Lung (tissue), 12 donors: Measurements from ENCODE around the gene CPAMD8. TPM values are rescaled to one million over a fixed set of nuclear protein-coding genes. Genes with fewer than 3 reads are reported as not detected.
A peak's percentile ranks its signal among the peaks of the same experiment; 100 is the strongest.

ENCODE experiments used
- ATAC-seq: fragments of 200-7000 bp; cut with Tn5 transposase; one replicate; pipeline ENCODE4 v1.9.1; 2020; ENCODE audit warnings: moderate number of reproducible peaks; ENCODE audit not compliant: insufficient read depth, low FRiP score
- DNase-seq, 3 donors: peaks; one replicate each; pipeline ENCODE4 v3.0.0-alpha.2; 2013 to 2017
- H3K27ac ChIP-seq, 2 donors: one replicate each; pipeline ENCODE4 v1.5.1; 2013; ENCODE audit warnings: mild to moderate bottlenecking in 2 of 2, moderate library complexity in 2 of 2, control low read depth in 1 of 2, inconsistent platforms in 1 of 2, low read depth in 1 of 2, low read length in 1 of 2
- H3K27me3 ChIP-seq, 3 donors: one replicate each; pipeline ENCODE4 v1.5.1; 2013; ENCODE audit warnings: low read length in 2 of 3; ENCODE audit not compliant: control insufficient read depth in 3 of 3, insufficient read depth in 3 of 3
- H3K36me3 ChIP-seq, 4 donors: one replicate each; pipeline ENCODE4 v1.5.1; 2013; ENCODE audit warnings: low read length in 4 of 4, mild to moderate bottlenecking in 1 of 4, moderate library complexity in 1 of 4; ENCODE audit not compliant: control insufficient read depth in 4 of 4, insufficient read depth in 4 of 4
- H3K4me1 ChIP-seq, 5 donors: one replicate each; pipeline ENCODE4 v1.5.1; 2013; ENCODE audit warnings: low read length in 5 of 5, mild to moderate bottlenecking in 2 of 5, moderate library complexity in 1 of 5; ENCODE audit not compliant: control insufficient read depth in 5 of 5, insufficient read depth in 5 of 5
- H3K4me3 ChIP-seq: one replicate; pipeline ENCODE4 v1.5.1; 2013; ENCODE audit warnings: mild to moderate bottlenecking, control low read depth, moderate library complexity
- H3K9ac ChIP-seq, 2 donors: one replicate each; pipeline ENCODE4 v1.5.1; 2013; ENCODE audit warnings: low read length in 2 of 2, control low read depth in 1 of 2; ENCODE audit not compliant: insufficient read depth in 1 of 2
- H3K9me3 ChIP-seq, 4 donors: one replicate each; pipeline ENCODE4 v1.5.1; 2013; ENCODE audit warnings: low read length in 3 of 4, mild to moderate bottlenecking in 1 of 4, moderate library complexity in 1 of 4; ENCODE audit not compliant: control insufficient read depth in 4 of 4, insufficient read depth in 3 of 4
- WGBS, 2 donors: extraction: QIAGEN DNeasy Blood & Tissue Kit; methylation state at CpG; one replicate each; pipeline ENCODE4 v1.1.7; 2013; 5-methylcytosine and 5-hydroxymethylcytosine counted together
- polyA plus RNA-seq, 2 donors: library from polyadenylated mRNA; stranded (reverse); fragments of 200-250 nt; gene quantifications; one replicate each; pipeline ENCODE4 v1.2.1, GENCODE V29; 2013
- total RNA-seq, 2 donors: library from RNA; depleted of rRNA in 1 of 2; stranded (reverse); fragments of >200 nt in 1 of 2; gene quantifications; one replicate each; pipeline ENCODE4 v1.2.1, GENCODE V29; 2014 to 2021
- TF ChIP-seq, protein P1 (sequence below): IDR thresholded peaks from 2 replicates; pipeline ENCODE4 v1.5.1; 2012; ENCODE audit warnings: mild to moderate bottlenecking; ENCODE audit errors: control extremely low read depth, extremely low read depth
- donor health status: control.
- donor health status: control.
- donor health status: Bipolar disorder and iron deficiency.
- donor health status: healthy.
- donor health status: DM: yes; HTN: yes; CAD: no.

Gene CPAMD8
- total and polyA plus RNA-seq, 4 donors, result 9.6 to 143 (median 31.4) TPM

DNA sequence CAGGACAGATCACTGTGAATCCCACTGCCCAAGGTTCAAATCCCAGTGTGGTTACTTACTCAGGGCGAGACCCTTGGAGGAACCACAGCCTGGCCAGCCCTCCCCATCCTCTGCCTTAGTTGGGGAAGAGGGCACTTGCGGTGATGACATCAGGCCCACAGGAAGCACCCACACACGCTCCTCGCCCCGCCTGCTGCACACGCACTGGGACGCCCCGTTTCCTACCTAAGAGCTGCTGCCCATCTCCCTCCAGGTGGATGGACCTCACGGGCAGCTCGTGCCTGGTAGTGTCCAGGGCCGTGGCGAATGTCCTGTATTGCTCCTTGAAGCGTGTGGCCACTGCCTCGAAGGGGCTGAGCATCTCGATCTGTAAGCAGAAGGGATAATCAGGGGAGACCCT is 29.0 kb upstream of the CPAMD8 start:
- H3K4me1 ChIP-seq, result no peaks in the 10 kb centered on the region
- TF ChIP-seq, protein P1, sequence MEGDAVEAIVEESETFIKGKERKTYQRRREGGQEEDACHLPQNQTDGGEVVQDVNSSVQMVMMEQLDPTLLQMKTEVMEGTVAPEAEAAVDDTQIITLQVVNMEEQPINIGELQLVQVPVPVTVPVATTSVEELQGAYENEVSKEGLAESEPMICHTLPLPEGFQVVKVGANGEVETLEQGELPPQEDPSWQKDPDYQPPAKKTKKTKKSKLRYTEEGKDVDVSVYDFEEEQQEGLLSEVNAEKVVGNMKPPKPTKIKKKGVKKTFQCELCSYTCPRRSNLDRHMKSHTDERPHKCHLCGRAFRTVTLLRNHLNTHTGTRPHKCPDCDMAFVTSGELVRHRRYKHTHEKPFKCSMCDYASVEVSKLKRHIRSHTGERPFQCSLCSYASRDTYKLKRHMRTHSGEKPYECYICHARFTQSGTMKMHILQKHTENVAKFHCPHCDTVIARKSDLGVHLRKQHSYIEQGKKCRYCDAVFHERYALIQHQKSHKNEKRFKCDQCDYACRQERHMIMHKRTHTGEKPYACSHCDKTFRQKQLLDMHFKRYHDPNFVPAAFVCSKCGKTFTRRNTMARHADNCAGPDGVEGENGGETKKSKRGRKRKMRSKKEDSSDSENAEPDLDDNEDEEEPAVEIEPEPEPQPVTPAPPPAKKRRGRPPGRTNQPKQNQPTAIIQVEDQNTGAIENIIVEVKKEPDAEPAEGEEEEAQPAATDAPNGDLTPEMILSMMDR, result no peak
- H3K27ac ChIP-seq, result no peak overlapping the region
- no peaks in the 10 kb centered on the region for H3K27me3 ChIP-seq
- H3K36me3 ChIP-seq, result peaks cover 15 to 31% (median 25%) of the 10 kb centered on the region in 4 donors
- H3K9me3 ChIP-seq, result peaks cover 0 to 12% (median 7%) of the 10 kb centered on the region in 4 donors
- H3K9ac ChIP-seq, result no peak overlapping the region
- DNase-seq (no peak), ATAC-seq (no peak)
- 81 to 91% methylated on average over 15 of the region's 15 CpGs for WGBS, 2 donors
- no peak overlapping the region for H3K4me3 ChIP-seq

DNA sequence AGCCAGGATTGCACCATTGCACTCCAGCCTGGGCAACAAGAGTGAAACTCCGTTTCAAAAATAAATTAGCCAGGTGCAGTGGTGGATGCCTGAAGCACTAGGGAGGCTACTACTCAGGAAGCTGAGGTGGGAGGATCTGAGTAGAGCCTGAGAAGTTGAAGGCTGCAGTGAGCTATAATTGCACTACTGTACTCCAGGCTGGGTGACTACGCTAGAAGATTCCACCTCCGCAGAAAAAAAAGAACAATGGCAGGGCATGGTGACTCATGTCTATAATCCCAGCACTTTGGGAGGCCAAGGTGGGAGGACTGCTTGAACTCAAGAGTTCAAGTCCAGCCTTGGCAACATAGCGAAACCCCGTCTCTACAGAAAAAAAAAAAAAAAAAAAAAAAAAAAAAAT is 28.1 kb upstream of the CPAMD8 start:
- H3K4me3 ChIP-seq, result no peak overlapping the region
- no peak for ATAC-seq
- no peak for DNase-seq
- H3K9me3 ChIP-seq, result peaks cover 0 to 11% (median 6%) of the 10 kb centered on the region in 4 donors
- H3K27me3 ChIP-seq, result no peaks in the 10 kb centered on the region
- 97 to 99% methylated on average over 5 of the region's 5 CpGs for WGBS, 2 donors
- TF ChIP-seq, protein P1, result no peak
- H3K9ac ChIP-seq, result no peak overlapping the region
- H3K36me3 ChIP-seq, result peaks cover 15 to 26% (median 26%) of the 10 kb centered on the region in 4 donors
- H3K4me1 ChIP-seq, result no peaks in the 10 kb centered on the region
- no peak overlapping the region for H3K27ac ChIP-seq

DNA sequence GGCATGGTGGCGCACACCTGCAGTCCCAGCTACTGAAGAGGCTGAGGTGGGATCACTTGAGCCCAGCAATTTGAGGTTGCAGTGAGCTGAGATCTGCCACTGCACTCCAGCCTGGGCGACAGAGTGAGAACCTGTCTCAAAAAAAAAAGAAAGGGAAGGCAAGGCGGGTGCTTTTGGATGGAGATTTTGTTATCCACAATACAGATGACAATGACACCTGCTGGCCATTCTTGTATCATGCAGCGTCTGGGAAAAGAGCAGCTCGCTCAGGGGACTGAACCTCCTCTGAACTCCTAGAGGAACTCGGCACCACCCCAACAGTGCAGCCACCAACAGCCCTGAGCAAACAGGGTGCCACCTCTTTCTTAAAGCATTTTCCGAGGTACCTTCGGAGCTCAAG is 25.8 kb upstream of the CPAMD8 start:
- Histone ChIP-seq H3K9ac (no peak overlapping the region), H3K36me3 (peaks cover 3 to 19% (median 8%) of the 10 kb centered on the region in 4 donors), H3K9me3 (no peaks in the 10 kb centered on the region), H3K4me3 (no peak overlapping the region), H3K27ac (no peak overlapping the region), H3K27me3 (no peaks in the 10 kb centered on the region), H3K4me1 (no peaks in the 10 kb centered on the region)
- DNase-seq (peak; percentile 44 to 61 (median 53)), ATAC-seq (no peak)
- TF ChIP-seq, protein P1, result peak; percentile 39
- 58 to 74% methylated on average over 8 of the region's 8 CpGs for WGBS, 2 donors

DNA sequence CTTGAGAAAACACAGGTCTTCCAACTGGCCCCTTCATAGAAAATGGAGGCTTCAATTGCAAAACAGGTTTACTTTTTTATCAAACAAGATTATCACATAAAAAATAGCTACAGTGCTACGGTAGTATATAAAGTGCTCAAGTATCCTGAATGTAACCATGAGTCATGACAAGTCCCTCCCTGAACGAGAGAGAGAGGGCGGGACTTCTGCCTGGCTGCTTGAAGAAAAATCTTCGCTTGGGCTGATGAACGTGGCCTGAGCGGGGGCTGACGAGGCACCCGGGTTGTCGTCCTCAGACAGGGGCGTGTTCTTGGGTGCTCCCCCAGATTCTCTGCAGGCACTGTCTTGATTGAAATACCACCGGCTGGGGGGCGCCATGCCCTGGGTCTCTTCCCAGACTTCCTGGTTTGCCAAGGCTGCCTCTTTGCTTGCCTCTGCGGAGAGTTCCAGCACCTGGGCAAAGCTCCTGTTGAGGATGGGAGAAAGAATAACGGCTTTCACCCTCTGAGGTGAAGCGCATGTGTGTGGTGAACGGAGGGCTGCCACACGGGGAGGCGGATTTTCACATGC is 23.2 kb upstream of the CPAMD8 start:
- Histone ChIP-seq H3K9ac (no peak overlapping the region), H3K27ac (no peak overlapping the region), H3K27me3 (no peaks in the 10 kb centered on the region), H3K9me3 (no peaks in the 10 kb centered on the region), H3K36me3 (peaks cover 3 to 15% (median 8%) of the 10 kb centered on the region in 4 donors), H3K4me1 (no peaks in the 10 kb centered on the region), H3K4me3 (no peak overlapping the region)
- 81 to 86% methylated on average over 18 of the region's 18 CpGs for WGBS, 2 donors
- TF ChIP-seq, protein P1, result no peak
- ATAC-seq, result peak; percentile 14
- no peak for DNase-seq
